Activated T-helper 1 cell treated with anti-CD3 and anti-CD28 coated beads, Interleukin-12 subunit alpha, Interleukin-12 subunit beta, Interleukin-2, Interleukin-4 antibody, amounts not matched to agents 30 ng/mL and 10 ng/mL and 1 ng/mL, durations not matched to agents 14 hours and 24 hours and 36 hours (primary cell): ENCODE data around the gene NKX2-2. TPM values are rescaled to one million over a fixed set of nuclear protein-coding genes. Genes with fewer than 3 reads are reported as not detected.
A peak's percentile ranks its signal among the peaks of the same experiment; 100 is the strongest.

Source experiments
- DNase-seq: peaks from one replicate; pipeline ENCODE4 v3.0.0; 2021; ENCODE audit warnings: low spot score
- H3K27ac Mint-ChIP-seq: one replicate; pipeline ENCODE4 v1.8.0; 2021; ENCODE audit warnings: mild to moderate bottlenecking, mixed read lengths
- H3K27me3 Mint-ChIP-seq: one replicate; pipeline ENCODE4 v1.8.0; 2022; ENCODE audit warnings: mild to moderate bottlenecking, moderate library complexity, mixed read lengths; ENCODE audit not compliant: insufficient read depth
- H3K36me3 Mint-ChIP-seq: one replicate; pipeline ENCODE4 v1.8.0; 2021; ENCODE audit warnings: low read depth, mixed read lengths
- H3K4me1 Mint-ChIP-seq: one replicate; pipeline ENCODE4 v1.8.0; 2021; ENCODE audit warnings: low read depth, mixed read lengths
- H3K4me3 Mint-ChIP-seq: one replicate; pipeline ENCODE4 v1.8.0; 2021; ENCODE audit warnings: mild to moderate bottlenecking, moderate library complexity, mixed read lengths
- H3K9me3 Mint-ChIP-seq: one replicate; pipeline ENCODE4 v1.8.0; 2021; ENCODE audit warnings: mixed read lengths
- intact Hi-C: fragments of 100-400 bp; cut with micrococcal nuclease; formaldehyde crosslinking; loops from one replicate; pipeline ENCODE4 v1.15.1; 2024
- total RNA-seq: library from RNA; stranded (reverse); gene quantifications from 2 replicates; pipeline ENCODE4 v1.2.3, GENCODE V29; 2022

Gene NKX2-2
- total RNA-seq, 1 donor from 2014 or later, result not detected

GRCh38 chr20:21518292-21518991, 4.6 kb upstream of the NKX2-2 start:
- Mint-ChIP-seq H3K9me3 (no peaks in the 10 kb centered on the region), H3K36me3 (peaks cover 3% of the 10 kb centered on the region), H3K4me3 (no peak overlapping the region), H3K27ac (peak overlapping the region; percentile 78), H3K4me1 (peaks cover 5% of the 10 kb centered on the region), H3K27me3 (peaks cover 70% of the 10 kb centered on the region)
- intact Hi-C loops, result no loop called here
- DNase-seq, result no peak

- Mint-ChIP-seq H3K4me1 (peaks cover 5% of the 10 kb centered on the region), H3K36me3 (peaks cover 3% of the 10 kb centered on the region), H3K27ac (peak overlapping the region; percentile 78), H3K9me3 (no peaks in the 10 kb centered on the region), H3K27me3 (peaks cover 66% of the 10 kb centered on the region), H3K4me3 (no peak overlapping the region)
- no peak for DNase-seq
- intact Hi-C loops, result loop anchor here (1.0 kb wide), 1 partner anchor 10 kb away; no protein-coding TSS in a partner anchor
Measured at GRCh38 chr20:21517566-21518277, 3.9 kb upstream of the NKX2-2 start.

GRCh38 chr20:21516861-21517565, 3.1 kb upstream of the NKX2-2 start:
- peaks cover 5% of the 10 kb centered on the region for H3K4me1 Mint-ChIP-seq
- intact Hi-C loops, result loop anchor here (1.0 kb wide), 1 partner anchor 10 kb away; no protein-coding TSS in a partner anchor
- H3K9me3 Mint-ChIP-seq, result no peaks in the 10 kb centered on the region
- peaks cover 69% of the 10 kb centered on the region for H3K27me3 Mint-ChIP-seq
- DNase-seq, result no peak
- peak overlapping the region; percentile 68 for H3K27ac Mint-ChIP-seq
- peaks cover 3% of the 10 kb centered on the region for H3K36me3 Mint-ChIP-seq
- no peak overlapping the region for H3K4me3 Mint-ChIP-seq

GRCh38 chr20:21516180-21516567, 2.3 kb upstream of the NKX2-2 start:
- Mint-ChIP-seq H3K27me3 (peaks cover 71% of the 10 kb centered on the region), H3K4me1 (peaks cover 5% of the 10 kb centered on the region), H3K9me3 (no peaks in the 10 kb centered on the region), H3K36me3 (peaks cover 3% of the 10 kb centered on the region), H3K4me3 (no peak overlapping the region), H3K27ac (peak overlapping the region; percentile 84)
- no peak for DNase-seq
- intact Hi-C loops, result no loop called here

GRCh38 chr20:21515300-21516179, 1.7 kb upstream of the NKX2-2 start:
- Mint-ChIP-seq H3K27ac (peak overlapping the region; percentile 84), H3K9me3 (no peaks in the 10 kb centered on the region), H3K36me3 (peaks cover 3% of the 10 kb centered on the region), H3K4me3 (no peak overlapping the region), H3K4me1 (peaks cover 5% of the 10 kb centered on the region), H3K27me3 (peaks cover 68% of the 10 kb centered on the region)
- no peak for DNase-seq
- intact Hi-C loops, result no loop called here

GRCh38 chr20:21514553-21515251, 838 bp upstream of the NKX2-2 start:
- Mint-ChIP-seq H3K4me1 (peaks cover 6% of the 10 kb centered on the region), H3K36me3 (peaks cover 5% of the 10 kb centered on the region), H3K27ac (no peak overlapping the region), H3K9me3 (no peaks in the 10 kb centered on the region), H3K4me3 (no peak overlapping the region), H3K27me3 (peaks cover 69% of the 10 kb centered on the region)
- no peak for DNase-seq
- intact Hi-C loops, result loop anchor here (5.0 kb wide), 1 partner anchor 1068 kb away; the partner anchor contains the start of gene FOXA2

- Mint-ChIP-seq H3K36me3 (peaks cover 7% of the 10 kb centered on the region), H3K27me3 (peaks cover 69% of the 10 kb centered on the region), H3K4me1 (peaks cover 8% of the 10 kb centered on the region), H3K27ac (peak overlapping the region; percentile 61), H3K9me3 (no peaks in the 10 kb centered on the region), H3K4me3 (no peak overlapping the region)
- intact Hi-C loops, result loop anchor here (2.0 to 5.0 kb wide), 2 partner anchors 190 to 1069 kb away; partner anchors contain the start of gene FOXA2
- no peak for DNase-seq
Measured at GRCh38 chr20:21513181-21513663, 642 bp downstream of the NKX2-2 start.

GRCh38 chr20:21512634-21513180, 1.2 kb downstream of the NKX2-2 start:
- DNase-seq, result no peak
- peaks cover 8% of the 10 kb centered on the region for H3K4me1 Mint-ChIP-seq
- H3K27me3 Mint-ChIP-seq, result peaks cover 69% of the 10 kb centered on the region
- H3K36me3 Mint-ChIP-seq, result peaks cover 6% of the 10 kb centered on the region
- H3K27ac Mint-ChIP-seq, result peak overlapping the region; percentile 61
- H3K9me3 Mint-ChIP-seq, result no peaks in the 10 kb centered on the region
- intact Hi-C loops, result loop anchor here (2.0 to 5.0 kb wide), 2 partner anchors 190 to 1070 kb away; partner anchors contain the start of gene FOXA2
- no peak overlapping the region for H3K4me3 Mint-ChIP-seq

GRCh38 chr20:21511850-21512633, 1.8 kb downstream of the NKX2-2 start:
- Mint-ChIP-seq H3K36me3 (peaks cover 6% of the 10 kb centered on the region), H3K4me3 (no peak overlapping the region), H3K9me3 (no peaks in the 10 kb centered on the region), H3K4me1 (peaks cover 13% of the 10 kb centered on the region), H3K27ac (peak overlapping the region; percentile 68), H3K27me3 (peaks cover 70% of the 10 kb centered on the region)
- no peak for DNase-seq
- intact Hi-C loops, result loop anchor here (1.0 to 5.0 kb wide), 4 partner anchors 9 to 1070 kb away; partner anchors contain the start of gene FOXA2

GRCh38 chr20:21511485-21511849, 2.4 kb downstream of the NKX2-2 start:
- H3K27me3 Mint-ChIP-seq, result peaks cover 70% of the 10 kb centered on the region
- H3K27ac Mint-ChIP-seq, result peak overlapping the region; percentile 61
- DNase-seq, result no peak
- peaks cover 19% of the 10 kb centered on the region for H3K4me1 Mint-ChIP-seq
- intact Hi-C loops, result loop anchor here (1.0 to 5.0 kb wide), 3 partner anchors 10 to 1071 kb away; partner anchors contain the start of gene FOXA2
- H3K4me3 Mint-ChIP-seq, result no peak overlapping the region
- H3K9me3 Mint-ChIP-seq, result no peaks in the 10 kb centered on the region
- peaks cover 7% of the 10 kb centered on the region for H3K36me3 Mint-ChIP-seq
